Dedifferentiated amniotic fluid mesenchymal stem cell (primary cell): ENCODE data around the gene MKI67.
"Not testable (repeated sequence)": the region's sequence is repeated elsewhere in the genome, so short reads cannot be mapped to it uniquely, and the experiment has no call there.

Experiments used
- DNase-seq: peaks from one replicate; pipeline ENCODE4 v3.0.0-alpha.2; 2016; ENCODE audit errors: extremely low spot score

Gene MKI67

DNA sequence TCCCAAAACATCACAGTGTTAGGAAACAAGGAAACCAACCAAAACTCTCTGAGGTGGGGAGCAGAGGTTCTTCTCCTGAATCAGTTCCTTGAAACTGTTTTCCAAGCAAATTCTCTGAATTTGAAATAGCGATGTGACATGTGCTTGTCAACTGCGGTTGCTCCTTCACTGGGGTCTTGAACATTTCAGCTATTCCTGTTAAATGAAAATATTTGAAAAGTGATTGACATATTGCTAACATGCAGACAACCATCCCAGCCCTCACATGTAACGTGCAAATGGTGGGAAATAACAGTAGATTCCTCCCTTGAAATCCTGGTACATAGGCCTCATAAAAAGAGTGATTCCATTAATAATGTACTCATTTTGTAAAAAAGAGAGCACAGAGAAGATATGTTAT, 15.9 kb downstream of the MKI67 start:
- DNase-seq, result no peak

DNA sequence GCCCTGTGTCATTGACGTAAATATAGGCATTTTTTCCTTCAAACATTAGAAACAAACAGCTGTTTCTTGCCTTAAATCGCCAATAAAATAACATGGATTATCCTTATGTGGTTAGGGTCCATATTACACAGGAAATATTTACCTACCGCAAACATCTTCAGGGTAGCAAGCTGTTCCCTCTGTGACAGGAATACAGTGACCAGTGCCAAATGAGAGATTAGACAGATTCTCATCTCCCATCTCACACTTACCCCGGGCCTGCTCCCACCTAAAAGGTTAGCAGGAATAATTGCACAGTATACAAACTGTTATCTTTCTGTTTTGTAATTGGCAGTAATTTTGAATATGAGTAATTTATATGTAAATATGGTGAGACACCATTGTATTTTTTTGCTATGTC, 16.5 kb downstream of the MKI67 start:
- DNase-seq, result no peak

DNA sequence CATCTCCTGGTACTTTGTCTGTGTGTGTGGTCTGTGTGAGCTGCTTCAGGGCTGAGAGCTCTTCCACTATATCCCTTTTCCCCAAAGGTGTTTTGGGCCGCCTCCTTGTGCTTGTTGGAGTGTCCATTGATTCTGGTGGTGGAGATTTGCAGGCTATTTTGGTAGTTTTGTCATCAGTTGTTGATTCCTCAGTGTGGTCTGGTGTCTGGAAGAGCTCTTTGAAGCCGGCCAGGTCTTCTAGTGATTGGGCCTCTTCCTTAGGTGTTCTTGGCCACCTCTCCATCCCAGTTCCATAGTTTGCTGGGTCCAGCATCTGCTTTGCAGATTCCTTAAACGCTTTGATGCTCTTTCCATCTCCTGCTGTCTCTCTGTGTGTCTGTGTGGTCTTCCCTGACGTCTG, 20.8 kb downstream of the MKI67 start:
- no peak for DNase-seq

DNA sequence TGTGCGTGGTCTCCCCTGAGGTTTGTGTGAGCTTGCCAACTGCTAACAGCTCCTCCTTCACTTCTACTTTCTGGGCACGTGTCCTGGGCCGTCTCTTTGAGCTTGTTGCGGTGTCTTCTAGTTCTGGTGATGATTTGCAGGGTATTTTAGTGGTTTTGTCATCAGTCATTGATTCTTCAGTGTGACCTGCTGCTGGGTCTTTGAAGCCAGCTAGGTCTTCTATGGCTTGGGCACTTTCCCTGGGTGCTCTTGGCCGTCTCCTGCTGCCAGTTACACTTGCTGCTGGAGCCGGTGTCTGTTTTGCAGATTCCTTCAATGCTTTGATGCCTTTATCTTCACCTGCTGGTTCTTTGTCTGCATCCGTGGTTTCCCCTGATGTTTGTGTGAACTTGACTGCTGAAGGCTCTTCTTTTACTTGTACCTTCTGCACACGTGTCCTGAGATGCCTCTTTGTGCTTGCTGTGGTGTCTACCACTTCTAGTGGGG, 23.0 kb downstream of the MKI67 start:
- DNase-seq, result no peak

DNA sequence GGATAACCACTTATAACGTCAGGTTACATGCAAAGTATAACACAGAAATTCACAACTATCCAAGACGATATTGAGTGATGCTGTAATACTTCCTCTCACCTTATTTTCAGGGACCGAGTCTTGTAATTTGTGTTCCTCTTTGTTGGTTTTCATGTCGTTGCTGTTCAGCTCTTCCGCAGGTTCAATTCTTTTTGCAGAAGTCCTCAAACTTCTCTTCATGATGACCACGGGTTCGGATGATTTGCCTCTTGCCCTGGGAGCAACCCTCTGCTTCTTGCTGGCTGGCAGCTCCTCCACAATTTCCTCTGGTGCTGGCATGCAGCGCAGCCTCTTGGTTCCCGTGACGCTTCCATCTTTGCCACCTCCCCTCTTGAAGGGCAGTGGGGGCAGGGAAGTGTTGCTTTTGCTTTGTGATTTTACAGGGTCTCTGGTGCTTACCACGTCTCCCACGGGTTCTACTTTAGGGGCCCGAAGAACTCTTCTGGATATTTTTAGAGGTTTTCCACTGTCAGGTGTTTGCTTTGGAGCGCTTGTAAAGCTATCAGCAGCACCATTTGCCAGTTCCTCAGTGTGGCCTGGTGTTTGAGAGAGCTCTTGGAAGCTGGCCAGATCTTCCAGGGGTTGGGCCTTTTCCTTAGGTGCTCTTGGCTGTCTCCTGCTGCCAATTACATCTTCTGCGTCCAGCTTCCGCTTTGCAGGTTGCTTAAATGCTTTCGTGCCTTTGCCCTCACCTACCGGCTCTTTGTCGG, 23.6 kb downstream of the MKI67 start:
- no peak for DNase-seq

DNA sequence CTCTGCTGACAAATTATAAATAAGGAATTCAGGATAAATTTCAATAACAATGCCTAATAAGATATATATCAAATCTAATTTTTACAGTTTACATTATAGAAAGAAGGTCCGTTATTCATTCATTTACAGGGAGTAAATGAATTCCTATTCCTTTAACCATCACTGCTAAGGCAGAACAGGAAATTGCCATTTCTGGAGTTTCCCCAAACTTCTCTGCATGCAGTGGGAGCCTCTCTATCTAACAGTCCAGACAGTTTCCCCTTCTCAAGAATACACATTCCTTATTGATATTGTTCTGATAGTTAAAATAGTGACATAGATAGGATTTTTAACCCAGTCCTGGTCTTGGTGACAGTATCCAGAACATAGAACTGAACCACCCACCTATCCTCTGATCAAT, 24.3 kb downstream of the MKI67 start:
- DNase-seq, result no peak

DNA sequence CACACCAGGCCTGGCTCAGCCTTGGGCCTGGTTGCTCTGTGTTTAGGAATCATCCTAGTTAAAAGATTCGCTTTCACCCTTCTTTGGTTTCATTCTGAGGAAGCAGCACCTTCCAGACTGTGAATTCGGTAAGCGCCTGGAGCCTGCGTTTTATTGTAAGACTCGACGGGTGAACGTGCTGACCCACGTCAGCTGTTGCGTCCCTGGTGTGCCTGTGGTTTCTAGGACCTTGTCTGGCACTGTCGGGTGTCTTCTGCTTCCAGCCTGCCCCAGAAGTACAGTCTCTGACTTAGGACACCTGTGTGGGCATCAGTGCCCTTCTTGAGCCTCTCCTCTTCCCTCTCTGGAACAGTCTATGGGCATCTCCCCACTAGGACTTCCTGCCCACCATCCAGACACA, 26.3 kb downstream of the MKI67 start:
- DNase-seq, result no peak

DNA sequence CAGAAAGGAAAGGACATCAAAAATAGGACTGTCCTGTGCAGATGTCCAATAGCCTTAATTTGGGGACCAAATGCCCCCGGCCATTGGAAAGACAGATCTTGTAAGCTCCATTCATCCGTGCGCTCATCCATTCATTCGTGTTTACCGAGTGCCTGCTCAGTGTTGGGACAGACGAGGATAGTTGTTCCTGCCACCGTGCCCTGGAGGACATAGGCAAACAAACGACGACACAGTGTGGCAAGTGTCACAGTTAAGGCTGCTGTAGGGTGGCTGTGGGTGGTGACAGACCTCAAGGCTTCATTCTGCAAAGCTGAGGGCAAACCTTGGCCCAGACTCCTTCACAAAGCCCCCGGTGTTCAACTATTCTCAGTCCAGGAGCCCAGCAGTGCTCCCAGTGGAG, 27.6 kb downstream of the MKI67 start:
- no peak for DNase-seq

DNA sequence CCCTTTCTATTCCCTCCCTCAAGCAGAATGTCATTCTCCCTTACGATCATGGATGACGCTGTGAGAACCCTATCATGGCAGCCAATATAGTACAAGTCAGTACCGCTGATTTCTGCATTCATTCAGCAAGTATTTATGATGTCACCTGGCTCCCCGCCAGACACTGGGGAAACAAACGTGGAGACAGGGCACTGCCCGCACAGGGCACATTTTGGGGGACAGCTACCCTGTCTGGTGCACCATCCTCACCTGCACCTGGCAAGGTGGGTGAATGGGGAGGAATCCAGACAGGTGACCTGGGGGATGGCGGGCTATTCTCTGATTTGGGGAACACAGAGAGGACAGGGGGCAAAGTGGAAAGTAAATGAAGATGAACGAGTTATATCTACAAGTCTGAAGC, 28.4 kb downstream of the MKI67 start:
- DNase-seq, result no peak

DNA sequence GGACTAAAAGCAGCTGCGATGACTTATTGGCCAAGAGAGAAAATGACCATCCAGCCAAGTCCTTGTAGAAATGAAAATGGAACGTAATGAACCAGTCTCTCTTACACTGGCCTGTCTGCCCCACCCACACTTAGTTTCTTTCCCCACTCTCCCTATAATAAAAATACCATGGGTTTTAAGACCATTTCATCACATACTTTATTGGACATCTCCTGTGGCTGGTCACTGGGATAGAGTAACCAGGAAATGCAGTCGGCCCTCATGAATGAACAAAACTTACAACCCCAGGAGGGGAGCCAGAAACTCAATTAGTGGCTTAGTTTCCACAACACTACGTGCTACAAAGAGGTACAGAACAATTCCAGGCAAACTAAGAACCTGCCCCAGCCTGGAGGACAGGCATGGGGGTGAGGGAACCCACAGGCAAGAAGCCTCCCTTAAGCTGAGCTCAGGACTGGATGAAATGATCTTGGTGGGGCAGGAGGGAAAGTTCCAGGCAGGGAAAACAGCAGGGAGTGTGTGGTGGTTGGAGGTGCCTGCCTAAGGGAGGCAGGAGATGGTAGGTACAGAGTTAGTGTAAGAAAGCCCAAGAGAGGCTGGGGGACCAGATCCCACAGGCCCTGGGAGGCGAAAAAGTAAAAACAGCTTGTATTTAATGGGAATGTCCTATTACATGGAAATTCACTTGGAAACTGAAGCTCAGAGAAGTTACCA, 29.6 kb downstream of the MKI67 start:
- DNase-seq, result no peak

DNA sequence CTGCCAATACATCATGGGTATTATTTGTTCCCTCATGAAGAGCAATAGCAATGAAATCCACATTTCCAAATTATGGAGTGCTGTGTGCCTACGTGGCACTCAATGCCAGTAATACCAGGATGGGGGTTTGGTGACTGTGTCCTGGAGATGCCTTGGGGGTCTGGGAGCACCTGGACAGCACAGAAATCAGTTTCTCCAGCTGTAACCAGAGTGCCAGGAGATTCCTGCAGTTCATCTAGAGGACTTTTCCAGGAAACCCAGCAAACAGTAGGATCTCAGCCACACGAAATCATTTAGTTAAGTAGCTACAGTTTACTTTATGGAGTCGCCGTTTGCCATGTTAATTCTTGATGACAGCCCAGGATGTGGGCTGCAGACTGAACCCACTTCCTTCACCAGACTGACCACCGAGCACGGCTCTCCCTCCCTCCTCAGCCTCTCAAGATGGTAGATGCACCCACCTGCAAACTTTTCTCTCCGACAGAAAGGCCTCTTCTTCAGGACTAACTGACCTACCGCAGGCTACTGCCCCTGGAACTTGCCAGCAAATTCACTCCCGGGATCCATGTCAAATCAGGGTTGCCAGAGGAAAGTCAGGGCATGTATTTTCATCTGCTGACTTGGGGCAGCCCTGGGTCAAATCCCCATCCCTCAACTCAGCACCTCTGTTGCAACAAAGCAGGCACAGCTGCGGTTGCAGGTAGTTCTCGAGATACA, 30.3 kb downstream of the MKI67 start:
- no peak for DNase-seq

DNA sequence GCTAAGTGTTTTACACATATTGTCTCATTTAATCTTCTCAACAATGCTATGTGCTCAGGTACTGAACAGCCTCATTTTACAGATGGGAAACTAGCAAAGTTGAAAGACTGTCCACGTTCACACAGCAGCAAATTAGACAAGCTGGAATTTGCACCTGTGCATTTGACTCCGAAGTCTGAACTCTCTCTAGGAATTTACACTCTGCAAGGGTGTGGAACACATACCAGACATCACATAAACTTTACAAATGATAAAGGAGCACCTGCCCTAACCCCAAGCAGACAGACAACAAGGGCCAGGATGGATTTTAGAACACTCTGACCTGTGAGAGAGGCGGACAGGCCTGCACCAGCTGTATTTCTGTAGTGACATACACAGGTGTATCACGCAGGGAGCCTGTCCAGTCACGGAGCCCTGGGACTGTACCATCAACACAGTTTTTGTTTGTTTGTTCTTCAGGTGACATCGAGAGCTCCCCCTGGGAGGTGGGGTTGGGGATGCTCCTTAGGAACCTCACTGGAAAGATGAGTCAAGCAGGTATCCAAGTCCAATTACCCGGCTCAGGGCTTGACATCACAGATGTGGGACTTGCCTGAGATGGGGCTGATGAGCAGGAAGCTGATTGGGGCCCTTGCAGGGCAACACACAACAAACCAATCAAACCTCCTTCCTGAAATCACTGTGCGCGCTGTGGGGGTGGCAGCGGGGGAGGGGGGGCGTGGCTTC, 31.0 kb downstream of the MKI67 start:
- DNase-seq, result no peak

DNA sequence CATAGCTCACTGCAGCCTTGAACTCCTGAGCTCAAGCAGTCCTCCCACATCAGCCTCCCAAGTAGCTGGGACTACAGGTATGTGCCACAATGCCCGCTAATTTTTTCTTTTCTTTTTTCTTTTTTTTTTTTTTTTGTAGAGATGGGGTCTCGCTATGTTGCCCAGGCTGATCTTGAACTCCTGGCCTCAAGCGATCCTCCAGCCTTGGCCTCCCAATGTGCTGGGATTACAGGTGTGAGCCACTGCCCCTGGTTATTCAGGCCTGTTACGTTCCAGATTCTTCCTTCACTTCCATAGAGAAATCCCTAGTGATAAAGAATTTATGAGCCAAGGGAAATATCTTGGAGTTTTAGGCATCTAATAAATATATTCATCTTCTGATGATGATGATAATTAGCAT, 31.6 kb downstream of the MKI67 start:
- not testable (repeated sequence) for DNase-seq

DNA sequence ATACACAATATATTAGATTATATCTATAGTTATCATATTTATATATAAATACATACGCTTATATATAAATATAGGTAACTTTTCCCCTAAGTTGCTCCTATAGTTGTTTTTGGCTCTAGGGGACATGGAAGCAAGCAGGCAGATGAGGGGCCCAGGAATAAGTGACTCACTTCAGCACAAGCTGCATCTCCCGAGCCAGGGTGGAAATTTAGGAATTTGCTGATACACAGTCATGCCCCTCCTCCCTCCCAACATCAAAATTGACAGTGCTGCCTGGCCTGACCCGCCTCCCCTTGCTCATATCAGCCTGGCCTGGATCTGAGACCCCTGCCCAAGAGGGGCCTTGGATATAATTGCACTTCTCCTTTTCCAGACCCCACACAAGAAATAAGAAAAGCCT, 33.8 kb downstream of the MKI67 start:
- DNase-seq, result no peak

DNA sequence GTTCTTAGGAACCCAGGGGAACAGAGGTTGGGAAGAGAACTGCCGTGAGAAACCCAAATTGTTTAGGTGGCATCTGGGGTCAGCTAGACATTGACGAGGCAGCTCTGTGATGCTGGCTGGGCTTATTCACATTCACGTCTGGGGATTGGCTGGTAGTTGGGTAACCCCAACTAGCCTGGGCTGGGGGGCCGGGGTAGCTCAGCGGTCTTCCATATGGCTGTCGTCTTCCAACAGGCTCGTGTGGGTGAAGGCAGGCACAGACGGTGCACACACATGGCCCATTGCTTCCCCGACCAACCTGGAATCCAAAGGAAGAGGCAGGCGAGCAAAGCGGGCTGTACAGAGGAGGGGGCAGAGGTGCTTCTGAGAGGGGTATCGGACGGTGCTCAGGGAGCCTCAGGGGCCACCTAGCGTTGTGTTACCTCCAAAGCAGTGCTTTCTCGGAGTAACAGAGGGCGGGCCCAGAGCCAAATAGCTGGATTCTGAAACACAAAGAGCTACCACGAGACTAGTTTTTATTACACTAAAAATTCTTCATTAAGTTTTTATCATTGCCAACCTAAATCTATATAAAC, 34.5 kb downstream of the MKI67 start:
- no peak for DNase-seq

DNA sequence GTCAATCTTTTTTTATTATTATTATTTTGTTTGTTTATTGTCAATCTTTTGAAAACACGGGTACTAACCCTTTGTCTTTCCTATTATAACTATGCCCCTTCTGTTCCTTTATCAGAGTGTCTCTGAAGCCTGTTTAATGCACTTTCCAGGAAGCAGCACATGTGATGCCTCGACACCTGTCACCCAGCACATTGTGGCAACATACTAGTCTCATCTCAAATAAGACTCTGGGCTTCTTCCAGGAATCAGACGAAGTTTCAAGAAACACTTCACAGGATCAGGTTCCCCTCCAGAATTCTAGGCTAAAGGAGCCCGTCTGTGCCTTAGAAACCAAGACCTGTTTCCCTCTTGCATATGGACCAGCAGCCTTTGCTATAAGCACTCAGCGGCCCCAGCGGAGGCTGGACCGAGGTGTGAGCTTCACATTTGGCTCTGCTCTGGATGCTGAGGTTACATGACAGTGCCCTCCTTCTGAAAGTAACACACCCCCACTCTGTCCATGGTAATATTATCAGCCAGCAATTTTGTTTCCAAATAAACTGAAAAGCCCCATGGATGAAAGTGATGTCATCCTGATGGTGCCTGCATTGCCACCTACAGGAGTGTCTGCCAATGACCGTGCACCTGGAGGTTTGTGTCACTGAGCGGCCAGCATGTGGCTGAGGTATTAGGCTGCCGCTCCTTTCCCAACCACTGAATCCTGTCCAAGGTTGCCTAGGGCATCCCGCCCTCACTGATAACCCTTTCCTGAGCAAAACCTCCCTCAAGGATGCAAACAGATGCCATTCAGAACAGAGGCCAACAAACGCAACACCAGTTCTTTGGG, 38.1 kb downstream of the MKI67 start:
- no peak for DNase-seq

DNA sequence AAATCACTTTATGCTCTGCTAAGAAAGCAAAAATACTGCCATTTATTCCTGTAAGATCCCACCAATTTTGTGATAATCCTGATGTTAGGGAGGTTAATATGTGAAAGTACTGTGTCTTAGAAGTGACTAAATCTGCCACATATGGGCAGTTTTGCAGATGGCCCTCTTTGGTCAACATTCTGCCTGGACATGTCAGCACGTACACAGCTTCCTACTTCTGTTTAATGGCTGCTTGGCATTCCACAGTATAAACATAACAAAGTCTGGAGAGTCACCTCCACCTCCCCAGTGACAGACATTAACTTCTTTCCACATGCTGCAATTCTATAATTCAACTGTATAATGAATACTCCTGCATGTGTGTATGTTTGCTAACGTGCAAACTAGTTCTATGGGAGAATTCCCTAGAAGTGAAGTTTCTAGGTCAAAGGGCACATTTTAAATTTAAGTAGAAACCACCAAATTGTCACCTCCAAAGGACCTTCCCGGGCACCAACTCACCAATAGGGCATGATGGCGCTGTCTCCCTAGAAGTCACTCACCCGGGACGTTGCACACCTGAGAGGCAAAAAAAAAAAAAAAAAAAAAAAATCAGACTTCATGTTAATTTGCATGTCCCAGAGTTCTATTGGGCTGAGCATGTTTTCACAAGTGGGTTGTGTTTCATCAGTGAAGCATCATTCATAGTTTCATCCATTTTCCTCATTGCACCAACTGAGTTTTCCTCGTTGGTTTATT, 38.9 kb downstream of the MKI67 start:
- DNase-seq, result no peak

DNA sequence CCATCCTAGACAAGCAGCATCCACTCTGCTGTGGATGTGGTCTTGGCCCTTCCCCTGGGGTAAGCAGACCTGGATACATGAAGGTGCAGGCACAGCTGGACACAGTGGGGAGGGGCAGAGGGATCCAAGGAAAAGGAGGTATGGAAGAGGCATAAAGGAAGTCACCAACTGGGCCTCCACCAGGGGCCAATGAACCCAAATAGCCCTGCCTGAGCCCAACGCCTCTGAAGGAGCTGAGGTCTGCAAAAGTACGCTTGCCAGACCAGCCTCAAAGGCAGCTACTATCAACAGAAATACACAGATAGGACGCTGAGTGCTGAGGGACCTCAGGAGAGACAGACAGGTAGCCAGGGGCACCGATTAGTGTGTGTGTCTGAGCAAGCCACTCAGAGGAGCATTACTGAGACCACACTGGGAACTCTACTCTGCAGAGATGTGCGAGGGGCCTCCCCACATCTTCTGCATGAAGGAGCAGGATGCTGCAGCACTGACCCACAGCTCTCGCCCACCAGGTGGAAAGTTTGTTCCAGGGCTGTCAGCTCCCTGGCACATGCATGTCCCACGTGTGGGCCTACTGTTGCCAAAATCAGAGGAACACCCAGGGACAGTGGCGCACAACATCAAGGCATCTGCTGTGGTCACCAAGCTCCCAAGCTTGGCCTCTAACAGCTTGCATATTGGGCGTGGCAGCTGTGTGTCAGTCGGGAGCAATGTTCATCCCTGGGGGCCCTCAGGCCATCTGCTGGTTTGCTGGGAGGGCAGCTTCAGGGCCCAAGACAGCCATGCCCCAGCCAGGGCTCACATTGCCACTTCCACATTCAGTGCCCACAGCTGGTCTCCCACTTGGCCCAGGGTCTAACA, 40.0 kb downstream of the MKI67 start:
- DNase-seq, result no peak

DNA sequence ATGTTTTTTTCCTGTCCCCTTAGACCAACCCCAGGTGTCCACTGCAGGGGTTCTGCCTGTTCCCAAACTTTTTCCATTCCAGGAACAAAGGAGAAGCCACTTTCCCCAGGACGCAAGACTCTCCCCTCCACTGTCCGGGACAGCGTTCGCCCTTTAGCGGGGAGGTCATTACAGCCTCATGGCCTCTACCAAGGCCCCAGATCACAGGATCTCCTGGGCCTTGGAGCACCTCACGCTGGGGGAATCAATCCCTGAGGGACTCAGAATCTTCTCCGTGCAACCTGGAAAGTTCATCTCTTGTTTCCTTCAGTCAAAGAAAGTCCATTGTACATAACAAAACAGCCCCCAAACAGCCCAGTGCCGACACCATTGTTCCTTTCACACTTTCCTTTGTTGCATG, 41.2 kb downstream of the MKI67 start:
- DNase-seq, result no peak
